MM.1S (cell line): Measurements from ENCODE around the gene SAFB2.

Experiments used
- DNase-seq: peaks from one replicate; pipeline ENCODE4 v3.0.0-alpha.2; 2015
- H2AFZ ChIP-seq: fragments of 300-600 bp; sonication (generic); 2 replicates; pipeline ENCODE4 v1.6.0; 2016; ENCODE audit warnings: antibody characterized with exemption, low read length
- H3F3A ChIP-seq: fragments of 300-600 bp; sonication (generic); 2 replicates; pipeline ENCODE4 v1.6.1; 2016; ENCODE audit warnings: mild to moderate bottlenecking, antibody characterized with exemption, low read length, moderate library complexity, mixed read lengths; ENCODE audit not compliant: insufficient read depth
- H3K27ac ChIP-seq: fragments of 300-600 bp; sonication (generic); 2 replicates; pipeline ENCODE4 v1.5.1; 2016; ENCODE audit warnings: mild to moderate bottlenecking, low read length
- H3K27me3 ChIP-seq: fragments of 300-600 bp; sonication (generic); replicated peaks from 2 replicates; pipeline ENCODE4 v1.6.0; 2016; ENCODE audit warnings: low read length; ENCODE audit not compliant: insufficient read depth
- H3K36me3 ChIP-seq: fragments of 300-600 bp; sonication (generic); replicated peaks from 2 replicates; pipeline ENCODE4 v1.6.1; 2016; ENCODE audit warnings: mild to moderate bottlenecking, low read length, mixed read lengths; ENCODE audit not compliant: insufficient read depth
- H3K4me1 ChIP-seq: fragments of 300-600 bp; sonication (generic); 2 replicates; pipeline ENCODE4 v1.6.1; 2016; ENCODE audit warnings: low read length, mixed read lengths
- H3K4me2 ChIP-seq: fragments of 300-600 bp; sonication (generic); 2 replicates; pipeline ENCODE4 v1.6.0; 2016; ENCODE audit warnings: low read depth, low read length
- H3K4me3 ChIP-seq: fragments of 300-600 bp; sonication (generic); 2 replicates; pipeline ENCODE4 v1.5.1; 2016; ENCODE audit warnings: low read length, mixed read lengths
- H3K79me2 ChIP-seq: fragments of 300-600 bp; sonication (generic); 2 replicates; pipeline ENCODE4 v1.6.1; 2016; ENCODE audit warnings: mixed run types, low read length, mixed read lengths
- H3K9ac ChIP-seq: fragments of 300-600 bp; sonication (generic); 2 replicates; pipeline ENCODE4 v1.6.1; 2016; ENCODE audit warnings: low read length, mixed read lengths
- H3K9me2 ChIP-seq: fragments of 300-600 bp; sonication (generic); replicated peaks from 2 replicates; pipeline ENCODE4 v1.6.1; 2016; ENCODE audit warnings: mild to moderate bottlenecking, low read length, mixed read lengths; ENCODE audit not compliant: insufficient read depth
- H3K9me3 ChIP-seq: fragments of 300-600 bp; sonication (generic); replicated peaks from 2 replicates; pipeline ENCODE4 v1.6.1; 2016; ENCODE audit warnings: mild to moderate bottlenecking, low read length, mixed read lengths; ENCODE audit not compliant: insufficient read depth
- H4K20me1 ChIP-seq: fragments of 300-600 bp; sonication (generic); 2 replicates; pipeline ENCODE4 v1.6.1; 2016; ENCODE audit warnings: mild to moderate bottlenecking, low read length, moderate library complexity, mixed read lengths; ENCODE audit not compliant: insufficient read depth
- CTCF ChIP-seq: fragments of 300-600 bp; sonication (generic); IDR thresholded peaks from 2 replicates; pipeline ENCODE4 v1.5.1; 2016; ENCODE audit warnings: antibody characterized with exemption, low read length, mixed read lengths
- EZH2 ChIP-seq: fragments of 300-600 bp; sonication (generic); optimal IDR thresholded peaks from 2 replicates; pipeline ENCODE3; 2017; ENCODE audit warnings: low read depth, mild to moderate bottlenecking, antibody characterized with exemption, low read length, mixed read lengths
- EZH2phosphoT487 ChIP-seq: fragments of 300-600 bp; sonication (generic); IDR thresholded peaks from 2 replicates; pipeline ENCODE4 v1.6.1; 2018; ENCODE audit warnings: antibody characterized with exemption, low read length

SAFB2 gene

GRCh38 chr19:5646703-5647102, 24.1 kb upstream of the SAFB2 start:
- H3K9me3 ChIP-seq: no peaks in the 10 kb centered on the region
- TF ChIP-seq EZH2phosphoT487 (no peak), EZH2 (no peak), CTCF (no peak)
- H3K4me2 ChIP-seq: no peak overlapping the region
- no peaks in the 10 kb centered on the region for H3K4me1 ChIP-seq
- no peak overlapping the region for H3K4me3 ChIP-seq
- H3K79me2 ChIP-seq: peaks cover 84% of the 10 kb centered on the region
- H3K9ac ChIP-seq: no peak overlapping the region
- peaks cover 37% of the 10 kb centered on the region for H4K20me1 ChIP-seq
- no peaks in the 10 kb centered on the region for H3K27me3 ChIP-seq
- no peak for DNase-seq
- no peak overlapping the region for H2AFZ ChIP-seq
- no peak overlapping the region for H3K27ac ChIP-seq
- no peaks in the 10 kb centered on the region for H3F3A ChIP-seq
- peaks cover 58% of the 10 kb centered on the region for H3K36me3 ChIP-seq
- H3K9me2 ChIP-seq: no peaks in the 10 kb centered on the region

GRCh38 chr19:5645409-5645808, 22.8 kb upstream of the SAFB2 start:
- no peaks in the 10 kb centered on the region for H3K27me3 ChIP-seq
- no peak for DNase-seq
- H3K9me2 ChIP-seq: no peaks in the 10 kb centered on the region
- H3K9ac ChIP-seq: no peak overlapping the region
- H3K9me3 ChIP-seq: no peaks in the 10 kb centered on the region
- peaks cover 89% of the 10 kb centered on the region for H3K79me2 ChIP-seq
- peaks cover 55% of the 10 kb centered on the region for H3K36me3 ChIP-seq
- H3F3A ChIP-seq: no peaks in the 10 kb centered on the region
- no peak overlapping the region for H3K4me2 ChIP-seq
- H3K4me1 ChIP-seq: no peaks in the 10 kb centered on the region
- peaks cover 50% of the 10 kb centered on the region for H4K20me1 ChIP-seq
- no peak overlapping the region for H2AFZ ChIP-seq
- H3K4me3 ChIP-seq: no peak overlapping the region
- TF ChIP-seq CTCF: no peak
- no peak for TF ChIP-seq EZH2phosphoT487
- no peak for TF ChIP-seq EZH2
- no peak overlapping the region for H3K27ac ChIP-seq

GRCh38 chr19:5644037-5644436, 21.5 kb upstream of the SAFB2 start:
- H4K20me1 ChIP-seq: peaks cover 50% of the 10 kb centered on the region
- H3K79me2 ChIP-seq: peaks cover 96% of the 10 kb centered on the region
- H3K36me3 ChIP-seq: peaks cover 48% of the 10 kb centered on the region

More at GRCh38 chr19:5644037-5644436, 21.5 kb upstream of the SAFB2 start:
- no peaks in the 10 kb centered on the region for H3K9me3 ChIP-seq
- no peaks in the 10 kb centered on the region for H3K4me1 ChIP-seq
- no peaks in the 10 kb centered on the region for H3K27me3 ChIP-seq
- H3K4me3 ChIP-seq: no peak overlapping the region
- no peak for DNase-seq
- no peak overlapping the region for H3K4me2 ChIP-seq
- no peak for TF ChIP-seq EZH2phosphoT487
- no peak for TF ChIP-seq EZH2
- TF ChIP-seq CTCF: no peak
- no peaks in the 10 kb centered on the region for H3F3A ChIP-seq
- H3K9me2 ChIP-seq: no peaks in the 10 kb centered on the region
- no peak overlapping the region for H3K27ac ChIP-seq
- no peak overlapping the region for H3K9ac ChIP-seq
- H2AFZ ChIP-seq: no peak overlapping the region
